GM12801 (cell line): ENCODE results near the gene MED12L.

Experiments used
- CTCF ChIP-seq: IDR thresholded peaks from one replicate; pipeline ENCODE4 v1.5.1; 2011; ENCODE audit warnings: control low read depth; ENCODE audit not compliant: insufficient read length; ENCODE audit errors: extremely low read depth

Gene MED12L

GRCh38 chr3:151224268-151224866, 138.9 kb downstream of the MED12L start:
- TF ChIP-seq CTCF = no peak

GRCh38 chr3:151225040-151225975, 139.8 kb downstream of the MED12L start:
- no peak for TF ChIP-seq CTCF

- no peak for TF ChIP-seq CTCF
Observed at GRCh38 chr3:151226088-151226563, 140.7 kb downstream of the MED12L start.

GRCh38 chr3:151226825-151227224, 141.4 kb downstream of the MED12L start:
- no peak for TF ChIP-seq CTCF

GRCh38 chr3:151227266-151227806, 141.9 kb downstream of the MED12L start:
- no peak for TF ChIP-seq CTCF

- no peak for TF ChIP-seq CTCF
Observed at GRCh38 chr3:151227807-151228665, 142.6 kb downstream of the MED12L start.
